SK-N-SH (cell line): ENCODE measurements around the gene CYP26B1. TPM values are rescaled to one million over a fixed set of nuclear protein-coding genes. Genes with fewer than 3 reads are reported as not detected.

ENCODE experiments used
- CTCF ChIA-PET: fragments of 300-600, 350-600 bp; formaldehyde crosslinking; extraction: SDS; loops from one replicate; lab custom pipeline; 2021; lab: Yijun Ruan, JAX
- POLR2A ChIA-PET: fragments of 350-600 bp; sonication (Branson Sonifier 250); formaldehyde crosslinking; extraction: SDS; loops from one replicate; lab custom pipeline; 2020; ENCODE audit warnings: antibody characterized with exemption, inconsistent platforms; lab: Yijun Ruan, JAX
- DNase-seq: peaks from one replicate; pipeline ENCODE4 v3.0.0; 2012
- H2AFZ ChIP-seq: fragments of 200-600 bp; sonication (generic); 2 replicates; pipeline ENCODE4 v1.8.1; 2016; ENCODE audit warnings: antibody characterized with exemption, mild to moderate bottlenecking, low read depth
- H3F3A ChIP-seq: fragments of 200-600 bp; sonication (generic); replicated peaks from 2 replicates; pipeline ENCODE3; 2016; ENCODE audit warnings: antibody characterized with exemption, mild to moderate bottlenecking; ENCODE audit not compliant: insufficient read depth
- H3K27ac ChIP-seq, 2 experiments: fragments of 200-500 bp in 1 of 2; fragments of 200-600 bp in 1 of 2; sonication (Bioruptor generic) in 1 of 2; sonication (generic), shearing (Covaris generic) in 1 of 2; 2 replicates each; pipeline versions ENCODE4 v1.5.1 to v1.6.1; 2014 to 2016; ENCODE audit warnings: low read depth in 2 of 2, inconsistent platforms in 1 of 2, low read length in 1 of 2, mild to moderate bottlenecking in 1 of 2, mixed read lengths in 1 of 2
- H3K27me3 ChIP-seq: fragments of 200-600 bp; sonication (generic), shearing (Covaris generic); 2 replicates; pipeline ENCODE4 v1.6.1; 2016; ENCODE audit warnings: mixed run types; ENCODE audit not compliant: insufficient read depth
- H3K36me3 ChIP-seq, 2 experiments: fragments of 200-500 bp in 1 of 2; fragments of 200-600 bp in 1 of 2; sonication (Bioruptor generic) in 1 of 2; sonication (generic) in 1 of 2; replicated peaks in 1 of 2; 2 replicates each; pipeline versions ENCODE3 to v1.5.1; 2014 to 2016; ENCODE audit warnings: low read length in 1 of 2, mild to moderate bottlenecking in 1 of 2; ENCODE audit not compliant: insufficient read depth in 2 of 2, control insufficient read depth in 1 of 2
- H3K4me1 ChIP-seq, 2 experiments: fragments of 200-500 bp in 1 of 2; fragments of 200-600 bp in 1 of 2; sonication (Bioruptor generic) in 1 of 2; sonication (generic), shearing (Covaris generic) in 1 of 2; 2 replicates each; pipeline versions ENCODE4 v1.5.1 to v1.6.1; 2014 to 2016; ENCODE audit warnings: low read depth in 1 of 2, low read length in 1 of 2, mixed run types in 1 of 2; ENCODE audit not compliant: insufficient read depth in 2 of 2, control insufficient read depth in 1 of 2
- H3K4me2 ChIP-seq: fragments of 200-600 bp; sonication (generic), shearing (Covaris generic); 2 replicates; pipeline ENCODE4 v1.6.1; 2017; ENCODE audit warnings: mixed run types
- H3K4me3 ChIP-seq, 2 experiments: fragments of 200-500 bp in 1 of 2; fragments of 200-600 bp in 1 of 2; sonication (Bioruptor generic) in 1 of 2; sonication (generic), shearing (Covaris generic) in 1 of 2; 2 replicates each; pipeline versions ENCODE4 v1.5.1 to v1.8.1; 2014 to 2016; ENCODE audit warnings: low read depth in 2 of 2, inconsistent platforms in 1 of 2, low read length in 1 of 2, mild to moderate bottlenecking in 1 of 2, mixed read lengths in 1 of 2, moderate library complexity in 1 of 2
- H3K79me2 ChIP-seq: fragments of 200-600 bp; sonication (generic); 2 replicates; pipeline ENCODE4 v1.8.1; 2017; ENCODE audit warnings: mild to moderate bottlenecking; ENCODE audit not compliant: insufficient read depth
- H3K9ac ChIP-seq: fragments of 200-600 bp; sonication (generic); 2 replicates; pipeline ENCODE4 v1.6.1; 2017; ENCODE audit warnings: mixed run types
- H3K9me2 ChIP-seq: fragments of 200-600 bp; sonication (generic); 2 replicates; pipeline ENCODE4 v1.6.1; 2017; ENCODE audit warnings: mixed run types
- H3K9me3 ChIP-seq: fragments of 200-600 bp; sonication (generic); 2 replicates; pipeline ENCODE4 v1.6.1; 2017; ENCODE audit warnings: mixed run types, mild to moderate bottlenecking, moderate library complexity
- H4K20me1 ChIP-seq: fragments of 200-600 bp; sonication (generic); 2 replicates; pipeline ENCODE4 v1.6.1; 2017; ENCODE audit warnings: mild to moderate bottlenecking, mixed run types; ENCODE audit not compliant: insufficient read depth
- CTCF ChIP-seq: fragments of 200-600 bp; sonication (generic); IDR thresholded peaks from 2 replicates; pipeline ENCODE4 v1.6.1; 2017; ENCODE audit warnings: antibody characterized with exemption, mild to moderate bottlenecking, moderate library complexity
- EP300 ChIP-seq, 2 experiments: IDR thresholded peaks; 2 replicates each; pipeline versions ENCODE4 v1.4.0 to v1.6.1; 2012; ENCODE audit warnings: borderline replicate concordance in 1 of 2, low read depth in 1 of 2, low read length in 1 of 2
- EZH2phosphoT487 ChIP-seq: fragments of 200-600 bp; sonication (generic); IDR thresholded peaks from 2 replicates; pipeline ENCODE4 v1.6.1; 2017; ENCODE audit warnings: low read depth, mixed run types, mild to moderate bottlenecking, antibody characterized with exemption, moderate library complexity, borderline replicate concordance
- FOSL2 ChIP-seq: IDR thresholded peaks from 2 replicates; pipeline ENCODE4 v1.4.0; 2012; ENCODE audit warnings: low read depth, mild to moderate bottlenecking, moderate library complexity, borderline replicate concordance
- GATA2 ChIP-seq: sonication (generic); formaldehyde crosslinking; IDR thresholded peaks from 2 replicates; pipeline ENCODE4 v1.5.0; 2020; ENCODE audit warnings: mild to moderate bottlenecking, missing genetic modification reagents
- JUND ChIP-seq: IDR thresholded peaks from 2 replicates; pipeline ENCODE4 v1.4.0; 2012
- MAX ChIP-seq: IDR thresholded peaks from 2 replicates; pipeline ENCODE4 v1.4.0; 2012; ENCODE audit warnings: low read depth
- NFIC ChIP-seq: IDR thresholded peaks from 2 replicates; pipeline ENCODE4 v1.4.0; 2012; ENCODE audit warnings: borderline replicate concordance
- PBX3 ChIP-seq: IDR thresholded peaks from 2 replicates; pipeline ENCODE4; 2012
- POLR2AphosphoS5 ChIP-seq: IDR thresholded peaks from 2 replicates; pipeline ENCODE4 v1.6.1; 2012; ENCODE audit warnings: low read depth, low read length
- SIN3A ChIP-seq: IDR thresholded peaks from 2 replicates; pipeline ENCODE4 v1.6.1; 2012; ENCODE audit warnings: low read depth, mild to moderate bottlenecking, low read length, moderate library complexity, borderline replicate concordance
- TCF12 ChIP-seq: IDR thresholded peaks from 2 replicates; pipeline ENCODE4 v1.4.0; 2012
- TEAD4 ChIP-seq: IDR thresholded peaks from 2 replicates; pipeline ENCODE4 v1.4.0; 2012; ENCODE audit warnings: mild to moderate bottlenecking, borderline replicate concordance; ENCODE audit not compliant: insufficient read depth
- USF2 ChIP-seq: fragments of 150-350 bp; IDR thresholded peaks from 2 replicates; pipeline ENCODE4 v1.6.1; 2017; ENCODE audit warnings: antibody characterized with exemption, low read length, low read depth, borderline replicate concordance
- WGBS: methylation state at CpG from one replicate; pipeline ENCODE4 v1.1.6; 2017; ENCODE audit warnings: low lambda C conversion rate; 5-methylcytosine and 5-hydroxymethylcytosine counted together
- polyA plus RNA-seq, 3 experiments: library from polyadenylated mRNA; depleted of rRNA; stranded (reverse); fragments of >200 nt; gene quantifications; 2 replicates each; pipeline ENCODE4 v1.2.3, GENCODE V29; 2012

The CYP26B1 gene
- polyA plus RNA-seq, 1 of the 3 experiments (the other 2 are of a cell fraction), result 0.33 TPM

GRCh38 chr2:72116081-72116533, 31.6 kb downstream of the CYP26B1 start:
- H3K27me3 ChIP-seq, result no peaks in the 10 kb centered on the region; the same call in 1 of the 2 replicates
- ChIA-PET CTCF (interaction anchor here (1.1 to 4.8 kb wide), 3 partner anchors 22 to 192 kb away, joined by 3 to 23 read pairs (median 5); no protein-coding TSS in a partner anchor), POLR2A (no interaction called here)
- peak overlapping the region; percentile 75 for H3K4me2 ChIP-seq
- peak overlapping the region; percentile 78; the same call in 1 of the 2 replicates for H2AFZ ChIP-seq
- peaks cover 3 to 13% of the 10 kb centered on the region in 2 experiments; a peak in 3 of 4 replicates for H3K4me1 ChIP-seq
- TF ChIP-seq CTCF (peak; percentile 54), NFIC (no peak), EP300 (IDR thresholded peaks at IDR 0.05; ENCODE audit: borderline replicate concordance in 1 of 2, low read depth in 1 of 2, low read length in 1 of 2) (no peak)
- no peaks in the 10 kb centered on the region for H3K9me2 ChIP-seq
- H3K27ac ChIP-seq, result peak overlapping the region in 1 of 2 experiments; percentile 53; a peak in 1 of 4 replicates
- no peaks in the 10 kb centered on the region for H4K20me1 ChIP-seq
- DNase-seq, result peak; percentile 44
- H3K9me3 ChIP-seq, result no peaks in the 10 kb centered on the region
- H3K79me2 ChIP-seq, result no peaks in the 10 kb centered on the region
- H3K9ac ChIP-seq, result no peak overlapping the region
- peaks cover 9% of the 10 kb centered on the region for H3F3A ChIP-seq
- H3K4me3 ChIP-seq, result no peak overlapping the region; a peak in 1 of 4 replicates
- no peaks in the 10 kb centered on the region for H3K36me3 ChIP-seq
- WGBS, result 46% methylated on average over 4 of the region's 4 CpGs

- Histone ChIP-seq H2AFZ (peak overlapping the region; percentile 78; the same call in 1 of the 2 replicates), H3K4me3 (no peak overlapping the region; a peak in 1 of 4 replicates), H3K9me2 (no peaks in the 10 kb centered on the region), H3K79me2 (no peaks in the 10 kb centered on the region), H3K27ac (peak overlapping the region in 1 of 2 experiments; percentile 53; a peak in 2 of 4 replicates), H3K27me3 (no peaks in the 10 kb centered on the region; the same call in 1 of the 2 replicates), H3K9me3 (no peaks in the 10 kb centered on the region), H3K36me3 (no peaks in the 10 kb centered on the region), H3K9ac (peak overlapping the region; percentile 33; the same call in 1 of the 2 replicates), H3F3A (peaks cover 9% of the 10 kb centered on the region), H3K4me2 (peak overlapping the region; percentile 75), H4K20me1 (no peaks in the 10 kb centered on the region), H3K4me1 (peaks cover 3 to 13% of the 10 kb centered on the region in 2 experiments; a peak in 3 of 4 replicates)
- ChIA-PET POLR2A (no interaction called here), CTCF (interaction anchor here (0.7 to 4.8 kb wide), 5 partner anchors 20 to 464 kb away, joined by 3 to 23 read pairs (median 3); no protein-coding TSS in a partner anchor)
- peak; percentile 46 for DNase-seq
- 13% methylated on average over 12 of the region's 18 CpGs for WGBS
- TF ChIP-seq PBX3 (peak; percentile 83), TCF12 (peak; percentile 52; the same call in 1 of the 2 replicates), POLR2AphosphoS5 (no peak), JUND (peak; percentile 76), MAX (0 out of 2 replicates have a peak, but pooled peaks have one; percentile 8), SIN3A (no peak), FOSL2 (peak; percentile 86), TEAD4 (no peak), GATA2 (CRISPR knock-in tag) (no peak), USF2 (no peak), EP300 (IDR thresholded peaks at IDR 0.05; ENCODE audit: borderline replicate concordance in 1 of 2, low read depth in 1 of 2, low read length in 1 of 2) (peak in 1 of 2 experiments; percentile 9; a peak in 1 of 4 replicates), EZH2phosphoT487 (no peak), NFIC (no peak)
Observed at GRCh38 chr2:72115110-72116080, 32.3 kb downstream of the CYP26B1 start.
